ENCODE data around the gene MRPS18B. TPM values are rescaled to one million over a fixed set of nuclear protein-coding genes. Genes with fewer than 3 reads are reported as not detected.

The MRPS18B gene
- total and polyA plus RNA-seq, 2 of the 13 experiments (the other 11 are each of a cell fraction or from before 2014, with no cell fraction given): 125 to 131 TPM

- TF ChIP-seq CEBPB (IDR thresholded peaks at IDR 0.05; ENCODE audit: borderline replicate concordance, low read depth, low read length): no peak
- no peak; the same call in 1 of the 2 replicates for TF ChIP-seq ZNF644 (CRISPR knock-in tag; IDR thresholded peaks at IDR 0.05; ENCODE audit: low read depth)
- TF ChIP-seq PAX8 (CRISPR knock-in tag; IDR thresholded peaks at IDR 0.05; ENCODE audit: borderline replicate concordance): peak; percentile 96
- TF ChIP-seq IRX3 (CRISPR knock-in tag; IDR thresholded peaks at IDR 0.05; ENCODE audit: borderline replicate concordance, low read depth): peak; percentile 17; the same call in 1 of the 2 replicates
- no peak for TF ChIP-seq TMF1 (CRISPR knock-in tag; IDR thresholded peaks at IDR 0.05; ENCODE audit: low read depth)
- TF ChIP-seq ZNF205 (CRISPR knock-in tag; IDR thresholded peaks at IDR 0.05): 0 out of 2 replicates have a peak, but pooled peaks have one; percentile 23
- TF ChIP-seq DR1 (CRISPR knock-in tag; IDR thresholded peaks at IDR 0.05): peak; percentile 40; the same call in 1 of the 2 replicates
- TF ChIP-seq ZSCAN30 (CRISPR knock-in tag; IDR thresholded peaks at IDR 0.05): no peak
- TF ChIP-seq GABPA (IDR thresholded peaks at IDR 0.05; ENCODE audit: low read depth, low read length): peak; percentile 87
- TF ChIP-seq GABPA (CRISPR knock-in tag; IDR thresholded peaks at IDR 0.05; ENCODE audit: low read depth): peak; percentile 96
- TF ChIP-seq ZNF343 (CRISPR knock-in tag; IDR thresholded peaks at IDR 0.05): peak; percentile 84
- TF ChIP-seq ZNF501 (CRISPR knock-in tag; IDR thresholded peaks at IDR 0.05): peak; percentile 90
- TF ChIP-seq SRSF9 (IDR thresholded peaks at IDR 0.05; ENCODE audit: borderline replicate concordance, insufficient read depth, low read depth, low read length, poor library complexity, severe bottlenecking): no peak
- 0 out of 2 replicates have a peak, but pooled peaks have one; percentile 46 for TF ChIP-seq ZNF724P (CRISPR knock-in tag; IDR thresholded peaks at IDR 0.05; ENCODE audit: borderline replicate concordance)
- TF ChIP-seq ZNF674 (CRISPR knock-in tag; IDR thresholded peaks at IDR 0.05; ENCODE audit: low read depth): no peak
- no peak for TF ChIP-seq ZNF251 (CRISPR knock-in tag; IDR thresholded peaks at IDR 0.05)
- no peak for TF ChIP-seq E2F5 (CRISPR knock-in tag; conservative IDR thresholded peaks at IDR 0.05)
- TF ChIP-seq SIX4 (CRISPR knock-in tag; IDR thresholded peaks at IDR 0.05): no peak; the same call in 1 of the 2 replicates
- no peak; the same call in none of the 2 replicates for TF ChIP-seq ZNF431 (CRISPR knock-in tag; IDR thresholded peaks at IDR 0.05; ENCODE audit: borderline replicate concordance, low read depth)
- peak; percentile 58; the same call in 1 of the 2 replicates for TF ChIP-seq RELA (CRISPR knock-in tag; IDR thresholded peaks at IDR 0.05)
- TF ChIP-seq CERS6 (CRISPR knock-in tag; IDR thresholded peaks at IDR 0.05): no peak
- no peak for TF ChIP-seq REL (CRISPR knock-in tag; conservative IDR thresholded peaks at IDR 0.05)
- TF ChIP-seq ZNF296 (CRISPR knock-in tag; conservative IDR thresholded peaks at IDR 0.05): 0 out of 2 replicates have a peak, but pooled peaks have one; percentile 43
- no peak for TF ChIP-seq ZNF383 (CRISPR knock-in tag; IDR thresholded peaks at IDR 0.05; ENCODE audit: borderline replicate concordance)
- no peak for TF ChIP-seq ZBTB26 (CRISPR knock-in tag; IDR thresholded peaks at IDR 0.05; ENCODE audit: borderline replicate concordance)
- TF ChIP-seq U2AF2 (IDR thresholded peaks at IDR 0.05; ENCODE audit: low read depth, low read length): no peak
- no peak for TF ChIP-seq ZNF382 (CRISPR knock-in tag; IDR thresholded peaks at IDR 0.05; ENCODE audit: borderline replicate concordance)
- TF ChIP-seq TP53 (CRISPR knock-in tag; conservative IDR thresholded peaks at IDR 0.05): no peak
- TF ChIP-seq ZNF143 (CRISPR knock-in tag; IDR thresholded peaks at IDR 0.05): peak; percentile 34; the same call in 1 of the 2 replicates
These were observed 9.1 kb downstream of the MRPS18B start, which contains the start of gene ATAT1 (continued) for GRCh38 chr6:30626484-30627366.

Data from HepG2 (cell line).